CD4-positive, alpha-beta T cell (primary cell): ENCODE measurements around the gene HMGA1. TPM values are rescaled to one million over a fixed set of nuclear protein-coding genes. Genes with fewer than 3 reads are reported as not detected.
"Not testable (repeated sequence)": the region's sequence is repeated elsewhere in the genome, so short reads cannot be mapped to it uniquely, and the experiment has no call there.

Experiments
- ATAC-seq: fragments of 200-7000 bp; cut with Tn5 transposase; one replicate; pipeline ENCODE4 v1.10.0; 2022; ENCODE audit warnings: mild to moderate bottlenecking; ENCODE audit not compliant: poor library complexity
- CTCF ChIA-PET: fragments of 350-600 bp; sonication (Branson Sonifier 250); formaldehyde crosslinking; loops from one replicate; lab custom pipeline; 2021; ENCODE audit warnings: antibody characterized with exemption, inconsistent platforms; lab: Charles Lee
- POLR2A ChIA-PET: fragments of 350-600 bp; sonication (Branson Sonifier 250); formaldehyde crosslinking; loops from one replicate; lab custom pipeline; 2021; ENCODE audit warnings: antibody characterized with exemption, inconsistent platforms; lab: Charles Lee
- DNase-seq, 14 experiments: peaks; one replicate each; pipeline ENCODE4 v3.0.0-alpha.2; 2013 to 2020; ENCODE audit warnings: mixed read lengths in 2 of 14
- H3K27ac ChIP-seq, 2 donors: one replicate each; pipeline versions ENCODE4 v1.5.1 to v1.7.0; 2013; ENCODE audit warnings: low read length in 2 of 2, low read depth in 1 of 2, mild to moderate bottlenecking in 1 of 2
- H3K27me3 ChIP-seq, 2 experiments: 1 replicate in 1 of 2; 2 replicates in 1 of 2; pipeline versions ENCODE4 v1.6.1 to v1.7.0; 2013; ENCODE audit warnings: low read length in 2 of 2, control low read depth in 1 of 2, mild to moderate bottlenecking in 1 of 2, moderate library complexity in 1 of 2; ENCODE audit not compliant: insufficient read depth in 2 of 2, control insufficient read depth in 1 of 2
- H3K36me3 ChIP-seq: one replicate; pipeline ENCODE4 v1.6.1; 2013; ENCODE audit warnings: low read length, control low read depth; ENCODE audit not compliant: insufficient read depth
- H3K4me1 ChIP-seq: one replicate; pipeline ENCODE4 v1.6.1; 2013; ENCODE audit warnings: low read length, control low read depth; ENCODE audit not compliant: insufficient read depth
- H3K4me3 ChIP-seq: one replicate; pipeline ENCODE4 v1.5.1; 2013; ENCODE audit warnings: mild to moderate bottlenecking, low read length, moderate library complexity
- H3K9me3 ChIP-seq, 2 experiments: 1 replicate in 1 of 2; 2 replicates in 1 of 2; pipeline versions ENCODE4 v1.6.1 to v1.7.0; 2013; ENCODE audit warnings: low read length in 2 of 2, mild to moderate bottlenecking in 2 of 2, control low read depth in 1 of 2, moderate library complexity in 1 of 2; ENCODE audit not compliant: control insufficient read depth in 1 of 2, insufficient read depth in 1 of 2
- H3K27ac Mint-ChIP-seq: one replicate; pipeline ENCODE4 v1.8.0; 2020; ENCODE audit warnings: mixed read lengths
- H3K27me3 Mint-ChIP-seq: one replicate; pipeline ENCODE4 v1.8.0; 2021; ENCODE audit warnings: mixed read lengths
- H3K36me3 Mint-ChIP-seq: one replicate; pipeline ENCODE4 v1.8.0; 2021; ENCODE audit warnings: low read depth, mixed read lengths
- H3K4me1 Mint-ChIP-seq: one replicate; pipeline ENCODE4 v1.8.0; 2021; ENCODE audit warnings: low read depth, mixed read lengths
- H3K4me3 Mint-ChIP-seq: one replicate; pipeline ENCODE4 v1.8.0; 2020; ENCODE audit warnings: mild to moderate bottlenecking, mixed read lengths
- H3K9me3 Mint-ChIP-seq: one replicate; pipeline ENCODE4 v1.8.0; 2020; ENCODE audit warnings: mixed read lengths
- CTCF ChIP-seq: fragments of 200-600 bp; IDR thresholded peaks from one replicate; pipeline ENCODE4 v1.8.0; 2022; ENCODE audit warnings: antibody characterized with exemption, mild to moderate bottlenecking
- intact Hi-C, 2 experiments: fragments of 100-400 bp; cut with DNase I in 1 of 2; cut with micrococcal nuclease in 1 of 2; formaldehyde crosslinking; loops; one replicate each; pipeline versions ENCODE4 v1.15.1 to v1.9.0; 2023 to 2025; cut with DNase I, micrococcal nuclease
- total RNA-seq, 174 experiments: library from RNA in 2 of 174; stranded (reverse) in 2 of 174; gene quantifications; one replicate each; pipeline ENCODE4 v1.2.3 and lab custom pipeline; 2021 to 2026

HMGA1 gene
- total RNA-seq, 2 experiments from 2014 or later: 102 to 107 TPM

GRCh38 chr6:34260576-34261267 lies 24.0 kb downstream of the HMGA1 start:
- Histone ChIP-seq H3K27me3 (no peaks in the 10 kb centered on the region), H3K9me3 (peaks cover 0 to 10% of the 10 kb centered on the region in 2 experiments), H3K4me1 (no peaks in the 10 kb centered on the region), H3K27ac (no peak overlapping the region), H3K36me3 (no peaks in the 10 kb centered on the region), H3K4me3 (no peak overlapping the region)
- H3K36me3 Mint-ChIP-seq: no peaks in the 10 kb centered on the region
- intact Hi-C loops: no loop called here
- no peaks in the 10 kb centered on the region for H3K4me1 Mint-ChIP-seq
- no peak overlapping the region for H3K4me3 Mint-ChIP-seq
- ChIA-PET POLR2A (no interaction called here), CTCF (no interaction called here)
- no peaks in the 10 kb centered on the region for H3K9me3 Mint-ChIP-seq
- no peak overlapping the region for H3K27ac Mint-ChIP-seq
- TF ChIP-seq CTCF: no peak
- H3K27me3 Mint-ChIP-seq: no peaks in the 10 kb centered on the region
- DNase-seq (no peak), ATAC-seq (no peak)

GRCh38 chr6:34263484-34263883 lies 26.8 kb downstream of the HMGA1 start:
- H3K4me1 Mint-ChIP-seq, DNase-seq, H3K36me3 ChIP-seq, ATAC-seq, H3K9me3 Mint-ChIP-seq, H3K27ac ChIP-seq, intact Hi-C loops, H3K4me3 Mint-ChIP-seq, CTCF ChIA-PET, H3K27me3 ChIP-seq, POLR2A ChIA-PET, H3K27ac Mint-ChIP-seq, H3K4me1 ChIP-seq, H3K36me3 Mint-ChIP-seq, H3K4me3 ChIP-seq, H3K27me3 Mint-ChIP-seq: not testable (repeated sequence)
- H3K9me3 ChIP-seq: peaks cover 0 to 10% of the 10 kb centered on the region in 2 experiments

GRCh38 chr6:34267746-34268145 lies 31.1 kb downstream of the HMGA1 start:
- no peaks in the 10 kb centered on the region for H3K4me1 ChIP-seq
- H3K4me3 ChIP-seq: no peak overlapping the region
- POLR2A ChIA-PET: no interaction called here
- no peaks in the 10 kb centered on the region for H3K4me1 Mint-ChIP-seq
- no peak for ATAC-seq
- peaks cover 0 to 10% of the 10 kb centered on the region in 2 experiments for H3K9me3 ChIP-seq
- no peak overlapping the region for H3K27ac ChIP-seq
- no peaks in the 10 kb centered on the region for H3K36me3 Mint-ChIP-seq
- intact Hi-C loops: no loop called here
- DNase-seq: no peak
- no peaks in the 10 kb centered on the region for H3K27me3 ChIP-seq
- H3K27me3 Mint-ChIP-seq: no peaks in the 10 kb centered on the region
- TF ChIP-seq CTCF: no peak
- H3K36me3 ChIP-seq: no peaks in the 10 kb centered on the region
- CTCF ChIA-PET: no interaction called here
- no peak overlapping the region for H3K4me3 Mint-ChIP-seq
- no peaks in the 10 kb centered on the region for H3K9me3 Mint-ChIP-seq
- H3K27ac Mint-ChIP-seq: no peak overlapping the region

GRCh38 chr6:34269132-34269531 lies 32.5 kb downstream of the HMGA1 start:
- H3K4me3 Mint-ChIP-seq, H3K4me1 Mint-ChIP-seq, H3K27me3 ChIP-seq, H3K27me3 Mint-ChIP-seq, POLR2A ChIA-PET, H3K9me3 ChIP-seq, ATAC-seq, H3K27ac ChIP-seq, H3K27ac Mint-ChIP-seq, H3K4me3 ChIP-seq, H3K9me3 Mint-ChIP-seq, H3K4me1 ChIP-seq, H3K36me3 ChIP-seq, H3K36me3 Mint-ChIP-seq, CTCF ChIA-PET, intact Hi-C loops, DNase-seq: not testable (repeated sequence)

- H3K27ac Mint-ChIP-seq, H3K27me3 ChIP-seq, POLR2A ChIA-PET, H3K4me3 ChIP-seq, H3K9me3 ChIP-seq, H3K36me3 ChIP-seq, H3K4me3 Mint-ChIP-seq, H3K9me3 Mint-ChIP-seq, intact Hi-C loops, CTCF ChIA-PET, H3K36me3 Mint-ChIP-seq, H3K4me1 Mint-ChIP-seq, H3K27ac ChIP-seq, ATAC-seq, H3K27me3 Mint-ChIP-seq, H3K4me1 ChIP-seq: not testable (repeated sequence)
- peak in 1 of 14 experiments; percentile 25 for DNase-seq
Measured at GRCh38 chr6:34269658-34270341, 33.1 kb downstream of the HMGA1 start.
